HEK293 (cell line): ENCODE data around the gene CD83.

Source experiments
- CTCF ChIP-seq: fragments of 450-650 bp; formaldehyde crosslinking; IDR thresholded peaks from 2 replicates; pipeline ENCODE4 v1.5.1; 2016; ENCODE audit warnings: missing biosample characterization, missing genetic modification characterization
- SCRT1 ChIP-seq: fragments of 450-650 bp; formaldehyde crosslinking; IDR thresholded peaks from 2 replicates; pipeline ENCODE4 v1.5.1; 2016; ENCODE audit warnings: missing biosample characterization, missing genetic modification characterization, borderline replicate concordance
- YY1 ChIP-seq: fragments of 450-650 bp; formaldehyde crosslinking; IDR thresholded peaks from 2 replicates; pipeline ENCODE4 v1.5.1; 2018; ENCODE audit warnings: missing biosample characterization, missing genetic modification characterization
- ZFP41 ChIP-seq: fragments of 450-650 bp; formaldehyde crosslinking; IDR thresholded peaks from 2 replicates; pipeline ENCODE4 v1.5.1; 2016; ENCODE audit warnings: missing biosample characterization, missing genetic modification characterization, borderline replicate concordance
- ZNF133 ChIP-seq: fragments of 450-650 bp; formaldehyde crosslinking; IDR thresholded peaks from 2 replicates; pipeline ENCODE4 v1.5.1; 2016; ENCODE audit warnings: missing biosample characterization, missing genetic modification characterization
- ZNF274 ChIP-seq, 2 experiments: fragments of 200-500 bp in 1 of 2; fragments of 450-650 bp in 1 of 2; sonication (Bioruptor generic) in 1 of 2; formaldehyde crosslinking in 1 of 2; IDR thresholded peaks; 2 replicates each; pipeline versions ENCODE4 v1.5.1 to v1.6.1; 2014 to 2016; ENCODE audit warnings: borderline replicate concordance in 1 of 2, inconsistent platforms in 1 of 2, low read length in 1 of 2, missing biosample characterization in 1 of 2, missing genetic modification characterization in 1 of 2
- ZNF426 ChIP-seq: fragments of 450-650 bp; formaldehyde crosslinking; IDR thresholded peaks from 2 replicates; pipeline ENCODE4 v1.5.1; 2017; ENCODE audit warnings: missing biosample characterization, missing genetic modification characterization, mild to moderate bottlenecking, inconsistent platforms, moderate library complexity
- ZNF660 ChIP-seq: fragments of 450-650 bp; IDR thresholded peaks from 2 replicates; pipeline ENCODE4 v1.5.1; 2018; ENCODE audit warnings: missing biosample characterization, mild to moderate bottlenecking, missing genetic modification characterization
- ZNF777 ChIP-seq: fragments of 450-650 bp; formaldehyde crosslinking; IDR thresholded peaks from 2 replicates; pipeline ENCODE4 v1.5.1; 2017; ENCODE audit warnings: missing biosample characterization, missing genetic modification characterization, borderline replicate concordance
- ZSCAN18 ChIP-seq: fragments of 450-650 bp; formaldehyde crosslinking; IDR thresholded peaks from 2 replicates; pipeline ENCODE4 v1.5.1; 2016; ENCODE audit warnings: missing biosample characterization, missing genetic modification characterization
- TF ChIP-seq, protein P1 (sequence below): fragments of 450-650 bp; formaldehyde crosslinking; conservative IDR thresholded peaks from 2 replicates; pipeline ENCODE4 v1.5.1; 2016; ENCODE audit warnings: low read depth, missing biosample characterization, missing genetic modification characterization

DNA sequence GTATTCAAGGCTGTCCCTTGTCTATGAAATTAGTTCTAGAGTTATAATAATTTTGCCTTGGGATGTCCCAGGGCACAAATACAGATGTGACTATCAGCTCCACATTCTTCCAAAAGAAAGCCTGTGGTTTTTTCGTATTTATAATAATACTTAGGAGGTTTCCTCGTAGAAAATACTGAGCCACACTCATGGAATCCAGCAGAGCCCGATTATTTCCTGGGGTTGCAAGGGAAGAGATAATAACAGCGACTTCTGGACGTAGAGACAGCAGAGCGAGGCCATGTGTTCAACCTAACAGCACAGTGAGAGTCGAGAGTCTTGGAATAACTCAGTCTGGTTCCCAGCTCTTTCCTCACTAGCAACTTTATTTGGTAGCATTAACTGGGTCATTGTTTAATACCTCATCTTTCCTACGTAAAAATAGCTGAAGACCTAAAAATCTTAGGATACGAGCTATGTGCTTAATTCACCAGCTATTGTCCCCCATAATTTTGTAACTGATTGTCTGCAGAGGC, 21.2 kb downstream of the CD83 start:
- TF ChIP-seq ZSCAN18 (tag by site-specific recombination) (no peak), ZNF133 (tag by site-specific recombination) (no peak), YY1 (tag by site-specific recombination) (no peak), ZNF660 (tag by site-specific recombination) (no peak), ZNF426 (tag by site-specific recombination) (no peak), CTCF (tag by site-specific recombination) (no peak), ZNF777 (no peak), ZFP41 (tag by site-specific recombination) (no peak), ZNF274 (IDR thresholded peaks at IDR 0.05; ENCODE audit: low read length) (no peak), ZNF274 (tag by site-specific recombination; IDR thresholded peaks at IDR 0.05; ENCODE audit: borderline replicate concordance) (no peak), SCRT1 (no peak)
- TF ChIP-seq, protein P1, sequence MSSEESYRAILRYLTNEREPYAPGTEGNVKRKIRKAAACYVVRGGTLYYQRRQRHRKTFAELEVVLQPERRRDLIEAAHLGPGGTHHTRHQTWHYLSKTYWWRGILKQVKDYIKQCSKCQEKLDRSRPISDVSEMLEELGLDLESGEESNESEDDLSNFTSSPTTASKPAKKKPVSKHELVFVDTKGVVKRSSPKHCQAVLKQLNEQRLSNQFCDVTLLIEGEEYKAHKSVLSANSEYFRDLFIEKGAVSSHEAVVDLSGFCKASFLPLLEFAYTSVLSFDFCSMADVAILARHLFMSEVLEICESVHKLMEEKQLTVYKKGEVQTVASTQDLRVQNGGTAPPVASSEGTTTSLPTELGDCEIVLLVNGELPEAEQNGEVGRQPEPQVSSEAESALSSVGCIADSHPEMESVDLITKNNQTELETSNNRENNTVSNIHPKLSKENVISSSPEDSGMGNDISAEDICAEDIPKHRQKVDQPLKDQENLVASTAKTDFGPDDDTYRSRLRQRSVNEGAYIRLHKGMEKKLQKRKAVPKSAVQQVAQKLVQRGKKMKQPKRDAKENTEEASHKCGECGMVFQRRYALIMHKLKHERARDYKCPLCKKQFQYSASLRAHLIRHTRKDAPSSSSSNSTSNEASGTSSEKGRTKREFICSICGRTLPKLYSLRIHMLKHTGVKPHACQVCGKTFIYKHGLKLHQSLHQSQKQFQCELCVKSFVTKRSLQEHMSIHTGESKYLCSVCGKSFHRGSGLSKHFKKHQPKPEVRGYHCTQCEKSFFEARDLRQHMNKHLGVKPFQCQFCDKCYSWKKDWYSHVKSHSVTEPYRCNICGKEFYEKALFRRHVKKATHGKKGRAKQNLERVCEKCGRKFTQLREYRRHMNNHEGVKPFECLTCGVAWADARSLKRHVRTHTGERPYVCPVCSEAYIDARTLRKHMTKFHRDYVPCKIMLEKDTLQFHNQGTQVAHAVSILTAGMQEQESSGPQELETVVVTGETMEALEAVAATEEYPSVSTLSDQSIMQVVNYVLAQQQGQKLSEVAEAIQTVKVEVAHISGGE: no peak
